Fibroblast of skin of right biceps (primary cell): Measurements from ENCODE around the gene KRT78.
A peak's percentile ranks its signal among the peaks of the same experiment; 100 is the strongest.
"Not testable (repeated sequence)": the region's sequence is repeated elsewhere in the genome, so short reads cannot be mapped to it uniquely, and the experiment has no call there.

Experiments used
- DNase-seq: peaks from one replicate; pipeline ENCODE4 v3.0.0-alpha.2; 2013

KRT78 gene

GRCh38 chr12:52809166-52809565 is 39.6 kb downstream of the KRT78 start:
- DNase-seq, result no peak

- DNase-seq, result no peak
Measured at GRCh38 chr12:52808573-52809160, 40.1 kb downstream of the KRT78 start.

GRCh38 chr12:52807544-52808470 is 41.0 kb downstream of the KRT78 start:
- DNase-seq, result no peak

GRCh38 chr12:52806821-52807543 is 41.8 kb downstream of the KRT78 start:
- no peak for DNase-seq

- DNase-seq, result no peak
Measured at GRCh38 chr12:52806169-52806811, 42.5 kb downstream of the KRT78 start.

GRCh38 chr12:52805739-52806138 is 43.1 kb downstream of the KRT78 start:
- no peak for DNase-seq

GRCh38 chr12:52805000-52805399 is 43.8 kb downstream of the KRT78 start:
- DNase-seq, result no peak

GRCh38 chr12:52802442-52802841 is 46.4 kb downstream of the KRT78 start:
- no peak for DNase-seq

- DNase-seq, result no peak
Measured at GRCh38 chr12:52801773-52802172, 47.0 kb downstream of the KRT78 start.

- DNase-seq, result no peak
Measured at GRCh38 chr12:52800259-52800917, 48.4 kb downstream of the KRT78 start.

- DNase-seq, result no peak
Measured at GRCh38 chr12:52799505-52800211, 49.1 kb downstream of the KRT78 start.

- peak; percentile 94 for DNase-seq
Measured at GRCh38 chr12:52798671-52799504, 49.9 kb downstream of the KRT78 start.

- peak; percentile 91 for DNase-seq
Measured at GRCh38 chr12:52798003-52798670, 50.7 kb downstream of the KRT78 start.

- no peak for DNase-seq
Measured at GRCh38 chr12:52797529-52797894, 51.3 kb downstream of the KRT78 start.

- no peak for DNase-seq
Measured at GRCh38 chr12:52796839-52797528, 51.8 kb downstream of the KRT78 start.

GRCh38 chr12:52796429-52796794 is 52.4 kb downstream of the KRT78 start:
- no peak for DNase-seq

GRCh38 chr12:52795694-52796428 is 52.9 kb downstream of the KRT78 start, which contains the start of gene KRT3:
Gene KRT3, minus strand, starts transcription at chr12:52796117. Its CDS starts 75 bp downstream, at chr12:52796042.
- DNase-seq, result no peak

GRCh38 chr12:52795332-52795674 is 53.5 kb downstream of the KRT78 start:
- not testable (repeated sequence) for DNase-seq
